GM18870 (cell line): ENCODE data around the gene ANKRD6.

Source experiments
- ATAC-seq: cut with Tn5 transposase; IDR thresholded peaks from one replicate; pipeline ENCODE4 v1.9.1; 2021; ENCODE audit warnings: moderate library complexity; ENCODE audit not compliant: unreplicated experiment

Gene ANKRD6

GRCh38 chr6:89464295-89464694 lies 31.3 kb downstream of the ANKRD6 start:
- ATAC-seq = no peak

- no peak for ATAC-seq
Observed at GRCh38 chr6:89467437-89467836, 34.5 kb downstream of the ANKRD6 start.

GRCh38 chr6:89468998-89469397 lies 36.0 kb downstream of the ANKRD6 start:
- no peak for ATAC-seq

GRCh38 chr6:89471287-89471867 lies 38.4 kb downstream of the ANKRD6 start:
- ATAC-seq = no peak

- ATAC-seq = no peak
Observed at GRCh38 chr6:89475101-89475500, 42.1 kb downstream of the ANKRD6 start.

GRCh38 chr6:89475634-89476033 lies 42.7 kb downstream of the ANKRD6 start:
- ATAC-seq = no peak

- no peak for ATAC-seq
Observed at GRCh38 chr6:89479897-89480296, 46.9 kb downstream of the ANKRD6 start.

GRCh38 chr6:89481695-89482094 lies 48.7 kb downstream of the ANKRD6 start:
- ATAC-seq = no peak

GRCh38 chr6:89482126-89482525 lies 49.2 kb downstream of the ANKRD6 start:
- no peak for ATAC-seq

- ATAC-seq = no peak
Observed at GRCh38 chr6:89483111-89483720, 50.3 kb downstream of the ANKRD6 start.

GRCh38 chr6:89485320-89485719 lies 52.4 kb downstream of the ANKRD6 start:
- ATAC-seq = no peak

GRCh38 chr6:89487864-89488263 lies 54.9 kb downstream of the ANKRD6 start:
- no peak for ATAC-seq

- ATAC-seq = no peak
Observed at GRCh38 chr6:89488438-89488837, 55.5 kb downstream of the ANKRD6 start.

GRCh38 chr6:89489078-89489477 lies 56.1 kb downstream of the ANKRD6 start:
- ATAC-seq = no peak

GRCh38 chr6:89492025-89492640 lies 59.2 kb downstream of the ANKRD6 start:
- no peak for ATAC-seq

GRCh38 chr6:89494131-89494793 lies 61.3 kb downstream of the ANKRD6 start:
- no peak for ATAC-seq

- ATAC-seq = no peak
Observed at GRCh38 chr6:89495961-89496535, 63.1 kb downstream of the ANKRD6 start.

GRCh38 chr6:89500611-89501010 lies 67.7 kb downstream of the ANKRD6 start:
- no peak for ATAC-seq

GRCh38 chr6:89501222-89501621 lies 68.3 kb downstream of the ANKRD6 start:
- no peak for ATAC-seq

- ATAC-seq = no peak
Observed at GRCh38 chr6:89501753-89502152, 68.8 kb downstream of the ANKRD6 start.

- ATAC-seq = no peak
Observed at GRCh38 chr6:89503641-89504040, 70.7 kb downstream of the ANKRD6 start.

- ATAC-seq = no peak
Observed at GRCh38 chr6:89505847-89506246, 72.9 kb downstream of the ANKRD6 start.
